Activated CD4-positive, alpha-beta T cell treated with anti-CD3 and anti-CD28 coated beads, Interleukin-2, amount 50 U/mL, for 24 hours (primary cell): ENCODE measurements around the gene MAB21L4.

Experiments used
- DNase-seq, 2 donors: peaks; one replicate each; pipeline ENCODE4 v3.0.0-alpha.2; 2020; ENCODE audit warnings: low read depth in 1 of 2, low spot score in 1 of 2

Gene MAB21L4

GRCh38 chr2:240881913-240882312 is 14.0 kb downstream of the MAB21L4 start:
- no peak for DNase-seq

- no peak for DNase-seq
Measured at GRCh38 chr2:240879105-240879504, 16.9 kb downstream of the MAB21L4 start.

DNA sequence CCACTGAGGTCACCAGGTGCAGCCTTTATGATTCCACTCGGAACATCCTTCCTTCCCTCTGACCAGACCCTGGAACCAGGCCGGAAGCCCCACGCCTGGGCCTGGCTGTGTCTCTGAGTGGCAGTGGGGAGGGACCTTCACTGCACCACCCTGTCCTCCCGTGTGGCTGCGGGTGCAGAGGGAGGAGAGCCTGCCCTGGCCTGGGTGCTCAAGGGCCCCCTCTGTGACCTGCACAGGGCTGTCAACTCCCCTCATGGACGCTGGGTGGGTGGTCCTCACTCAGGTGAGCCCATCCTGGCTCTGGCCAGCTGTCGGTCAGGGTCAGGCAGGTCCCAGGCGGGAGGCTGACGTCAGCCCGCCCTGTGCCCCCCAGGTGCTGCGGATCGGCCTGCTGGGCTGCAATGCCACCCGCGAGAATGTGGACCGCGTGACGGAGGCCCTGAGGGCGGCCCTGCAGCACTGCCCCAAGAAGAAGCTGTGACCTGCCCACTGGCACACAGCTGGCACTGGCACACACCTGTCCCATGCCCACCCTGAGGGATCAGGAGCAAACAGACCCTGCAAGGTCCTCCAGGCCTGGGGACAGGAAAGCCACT is 17.5 kb downstream of the MAB21L4 start:
- no peak for DNase-seq

DNA sequence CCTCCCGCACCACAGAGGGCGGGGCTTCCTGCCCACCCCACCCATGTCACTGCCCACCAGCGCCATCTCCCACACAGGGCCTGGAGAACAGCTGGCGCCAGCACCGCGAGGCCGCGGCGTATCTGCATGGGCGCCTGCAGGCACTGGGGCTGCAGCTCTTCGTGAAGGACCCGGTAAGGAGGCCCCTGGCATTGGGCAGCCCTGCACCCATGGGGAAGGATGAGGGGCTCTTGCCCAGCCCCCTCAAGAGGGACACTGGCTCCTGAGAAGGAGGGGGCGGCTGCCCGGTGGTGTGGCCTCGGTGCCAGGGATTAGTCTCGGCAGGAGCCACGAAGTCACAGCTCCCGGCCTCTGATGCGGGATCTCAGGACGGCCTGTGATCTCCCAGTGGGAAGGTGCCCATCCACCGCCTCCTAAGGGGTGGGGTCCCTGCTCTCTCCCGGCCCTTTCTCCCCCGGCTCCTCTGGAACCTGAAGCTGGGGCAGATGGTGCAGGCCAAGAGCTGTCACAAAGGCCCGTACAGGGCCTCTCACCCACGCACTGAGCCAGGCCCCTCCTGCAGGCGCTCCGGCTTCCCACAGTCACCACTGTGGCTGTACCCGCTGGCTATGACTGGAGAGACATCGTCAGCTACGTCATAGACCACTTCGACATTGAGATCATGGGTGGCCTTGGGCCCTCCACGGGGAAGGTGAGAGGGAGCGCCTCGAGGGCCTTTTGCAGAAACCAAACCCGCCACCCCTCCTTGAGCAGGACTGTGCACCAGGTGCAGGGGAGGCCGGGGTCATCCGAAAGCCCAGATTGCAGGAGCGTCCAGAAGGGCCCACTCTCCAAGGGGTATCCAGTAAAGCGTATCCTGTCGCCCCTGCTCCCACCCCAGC is 18.3 kb downstream of the MAB21L4 start:
- no peak for DNase-seq

DNA sequence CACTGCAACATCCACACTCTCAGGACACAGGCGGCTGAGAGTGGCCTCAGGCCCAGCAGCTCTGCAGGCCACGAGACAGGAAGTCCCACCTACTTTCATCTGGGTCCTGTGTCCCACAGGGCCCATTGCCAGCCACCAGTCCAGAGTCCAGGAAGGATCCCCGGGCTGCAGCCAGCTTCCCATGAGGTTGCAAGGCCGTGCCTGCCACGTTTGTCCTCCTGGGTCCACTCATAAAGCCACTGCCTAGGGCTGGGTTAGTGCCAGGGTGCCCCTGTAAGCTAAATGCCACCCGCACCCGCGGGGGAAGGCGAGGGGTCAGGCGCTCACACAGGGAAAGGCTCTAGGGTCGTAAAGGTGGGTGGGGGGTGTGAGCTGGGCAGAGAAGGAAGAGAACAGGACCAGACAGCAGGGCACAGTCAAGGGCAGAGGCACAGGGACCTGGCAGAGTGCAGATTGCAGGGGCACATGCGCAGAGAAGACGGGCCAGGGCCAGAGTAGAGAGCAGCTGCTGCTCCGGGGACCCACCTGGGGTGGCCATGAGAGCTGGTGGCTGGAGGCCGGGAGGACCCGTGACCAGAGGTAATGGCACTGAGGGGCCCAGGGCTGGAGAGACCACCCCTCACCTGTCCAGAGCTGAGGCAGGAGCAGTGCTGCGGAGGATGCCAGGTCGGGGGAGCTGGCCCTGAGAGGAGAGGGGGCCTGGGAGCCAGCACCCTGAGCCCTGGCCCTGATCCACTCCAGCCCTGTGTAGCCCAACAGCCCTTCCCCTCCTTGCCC is 19.3 kb downstream of the MAB21L4 start:
- no peak for DNase-seq

- no peak for DNase-seq
Measured at GRCh38 chr2:240876035-240876474, 19.9 kb downstream of the MAB21L4 start.

DNA sequence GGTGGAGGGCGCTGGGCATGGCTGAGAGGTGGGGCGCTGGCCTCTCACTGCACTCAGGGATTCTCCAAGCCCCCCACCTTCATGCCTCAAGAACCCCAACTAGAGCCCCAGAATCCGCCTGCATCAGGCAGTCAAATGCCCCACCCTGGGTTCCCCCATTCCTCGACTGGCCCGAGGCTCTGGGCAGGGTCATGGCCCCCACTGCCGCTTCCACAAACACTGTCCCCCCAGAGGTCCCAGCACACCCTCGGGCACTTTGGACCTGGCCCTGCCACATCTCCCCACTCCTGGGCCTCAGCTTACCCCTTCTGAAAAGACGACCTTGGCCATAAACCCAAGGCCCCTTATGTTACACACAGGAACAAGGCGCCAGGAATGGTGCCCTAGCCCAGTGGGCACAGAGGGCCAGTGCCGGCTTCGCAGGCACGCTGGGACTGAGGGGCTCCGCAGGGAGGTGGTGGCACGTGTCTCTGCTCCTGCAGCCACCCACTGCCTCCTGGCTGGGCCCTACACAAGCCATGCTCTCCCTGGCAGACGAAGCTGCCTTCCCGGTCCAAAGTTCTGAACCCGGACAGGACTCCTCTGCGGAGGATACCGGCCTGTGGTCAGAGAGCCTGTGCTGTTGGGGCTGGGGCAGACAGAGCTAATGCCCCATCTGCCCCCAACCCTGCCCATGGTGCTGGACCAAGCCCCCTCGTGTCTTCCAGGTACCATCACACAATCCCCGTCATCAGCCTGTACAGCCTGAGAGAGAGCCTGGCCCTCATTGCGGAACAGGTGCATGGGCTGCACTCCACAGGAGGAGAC is 20.5 kb downstream of the MAB21L4 start:
- no peak for DNase-seq

DNA sequence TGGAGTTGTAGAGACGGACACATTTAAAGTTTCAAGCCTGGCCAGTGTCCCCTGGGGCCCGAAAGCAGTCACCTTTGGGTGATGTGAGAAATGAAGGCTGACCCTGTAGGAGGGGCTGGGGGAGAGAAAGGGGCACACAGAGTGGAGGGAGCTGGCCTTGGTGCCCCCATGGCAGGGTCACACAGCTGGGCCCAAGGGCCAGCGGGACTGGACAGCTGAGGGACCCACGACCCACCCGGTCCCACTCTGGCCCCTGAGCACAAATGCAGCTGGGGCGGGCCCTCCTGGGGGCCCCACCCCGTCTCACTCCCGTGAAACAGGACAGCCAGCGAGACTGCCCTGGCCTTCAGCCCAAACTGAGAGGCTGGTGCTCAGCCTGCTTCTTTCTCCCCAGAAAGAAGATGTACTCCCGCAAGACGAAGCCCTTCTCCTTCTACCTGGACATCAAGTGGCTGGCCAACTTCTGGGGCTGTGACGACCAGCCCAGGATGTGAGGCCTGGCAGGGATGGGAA is 21.2 kb downstream of the MAB21L4 start:
- DNase-seq: no peak

DNA sequence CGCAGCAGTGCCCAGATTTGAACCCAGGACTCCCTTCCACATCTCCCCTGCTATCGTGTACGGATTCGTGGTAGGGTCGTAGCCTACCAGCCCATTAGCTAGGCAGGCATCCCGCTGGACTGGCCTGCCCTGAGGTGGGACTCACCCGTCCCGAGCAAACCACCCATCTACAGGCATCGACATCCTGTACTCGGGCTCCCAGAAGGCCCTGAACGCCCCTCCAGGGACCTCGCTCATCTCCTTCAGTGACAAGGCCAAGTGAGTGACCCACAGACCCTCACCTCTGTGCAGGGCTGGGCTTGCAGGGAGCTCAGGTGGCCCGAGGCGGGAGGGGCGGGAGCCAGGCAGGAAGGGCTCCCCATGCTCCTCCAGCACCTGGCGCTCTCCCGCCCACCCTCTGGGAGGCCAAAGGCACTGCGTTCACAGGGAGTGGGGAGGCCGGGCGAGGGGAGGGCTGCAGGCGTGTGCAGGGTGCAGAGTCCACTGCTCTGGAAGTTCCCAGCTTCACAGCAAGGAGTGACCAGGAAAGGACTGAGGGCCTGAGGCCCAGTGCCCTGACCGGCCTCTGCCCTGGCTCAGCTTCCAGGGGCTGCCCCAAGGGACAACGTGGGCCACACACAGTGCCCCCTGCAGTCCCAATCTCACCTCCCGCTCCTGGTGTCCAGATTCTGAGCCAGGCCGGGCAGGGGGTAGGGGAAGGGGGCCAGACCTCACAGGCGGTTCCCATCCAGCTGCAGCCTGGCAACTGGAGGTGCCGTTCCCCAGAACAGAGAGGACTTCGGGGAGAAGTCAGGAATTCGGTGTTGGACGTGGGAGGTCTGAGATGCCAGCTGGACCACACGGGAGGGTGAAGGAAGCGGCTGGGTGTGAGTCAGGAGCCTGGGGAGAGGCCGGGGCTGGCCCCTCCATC is 21.9 kb downstream of the MAB21L4 start:
- no peak for DNase-seq

DNA sequence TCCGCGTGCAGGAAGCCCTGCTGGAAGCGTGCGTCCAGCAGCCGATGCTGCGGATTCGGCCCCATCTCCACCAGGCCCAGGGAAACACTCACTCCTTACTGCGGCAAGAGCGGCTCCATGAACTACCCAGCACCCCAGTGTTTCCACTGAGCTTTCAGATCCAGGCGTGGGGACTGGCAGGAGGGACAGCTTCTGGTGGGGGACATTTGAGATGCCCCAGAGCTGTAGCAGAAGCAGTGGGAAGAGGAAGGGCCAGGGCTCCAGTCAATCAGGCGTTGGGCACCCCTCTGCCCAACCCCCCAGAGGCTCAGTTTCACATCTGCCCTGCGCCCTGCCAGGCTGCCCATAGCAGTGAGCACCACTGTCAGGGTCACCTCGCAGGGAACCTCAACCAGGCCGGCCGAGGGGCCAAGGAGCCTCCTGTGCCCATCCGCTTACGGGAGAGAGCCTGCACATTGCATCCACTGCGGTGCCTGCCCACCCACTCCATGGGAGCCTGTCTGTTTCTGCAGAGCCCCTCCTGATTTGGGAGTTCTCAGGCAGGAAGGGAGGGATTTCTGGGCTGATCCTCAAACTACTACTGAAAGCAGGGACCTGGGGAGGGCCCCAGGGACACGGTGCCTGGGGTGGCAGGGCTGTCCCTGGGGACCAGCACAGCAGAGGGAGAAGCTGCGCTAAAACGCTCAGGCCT is 22.7 kb downstream of the MAB21L4 start:
- no peak for DNase-seq

DNA sequence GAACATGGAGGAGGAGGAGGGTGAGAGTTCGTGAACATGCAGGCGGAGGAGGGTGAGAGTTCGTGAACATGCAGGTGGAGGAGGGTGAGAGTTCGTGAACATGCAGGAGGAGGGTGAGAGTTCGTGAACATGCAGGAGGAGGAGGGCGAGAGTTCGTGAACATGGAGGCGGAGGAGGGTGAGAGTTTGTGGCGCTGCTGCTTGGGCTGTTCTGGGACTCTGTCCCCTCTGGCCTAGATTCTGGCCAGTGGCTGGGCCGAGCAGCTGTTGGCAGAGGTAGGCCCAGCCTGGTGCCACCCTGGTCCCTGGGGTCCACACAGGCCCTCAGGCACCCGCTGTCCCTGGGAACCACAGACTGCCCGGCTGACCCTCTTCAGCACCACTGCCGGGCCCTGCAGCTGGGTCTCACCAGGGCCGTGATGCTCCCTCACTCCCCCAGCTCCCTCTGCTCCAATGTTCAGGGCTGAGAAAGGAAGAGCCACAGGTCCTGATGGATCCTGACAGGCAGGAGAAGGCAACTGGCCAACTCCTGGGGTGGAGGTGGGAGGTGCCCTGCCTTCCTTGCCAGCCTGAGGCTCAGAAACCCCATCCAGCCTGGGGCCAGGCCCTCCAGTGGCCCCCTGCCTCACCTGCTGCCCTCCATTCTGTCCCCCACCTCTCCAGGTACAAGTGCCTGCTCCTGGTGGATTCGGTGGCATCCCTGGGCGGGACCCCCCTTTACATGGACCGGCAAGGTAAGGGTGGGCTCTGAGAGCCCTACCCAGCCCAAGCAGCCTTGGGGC is 23.4 kb downstream of the MAB21L4 start:
- no peak for DNase-seq

- no peak for DNase-seq
Measured at GRCh38 chr2:240871071-240871958, 24.6 kb downstream of the MAB21L4 start.

DNA sequence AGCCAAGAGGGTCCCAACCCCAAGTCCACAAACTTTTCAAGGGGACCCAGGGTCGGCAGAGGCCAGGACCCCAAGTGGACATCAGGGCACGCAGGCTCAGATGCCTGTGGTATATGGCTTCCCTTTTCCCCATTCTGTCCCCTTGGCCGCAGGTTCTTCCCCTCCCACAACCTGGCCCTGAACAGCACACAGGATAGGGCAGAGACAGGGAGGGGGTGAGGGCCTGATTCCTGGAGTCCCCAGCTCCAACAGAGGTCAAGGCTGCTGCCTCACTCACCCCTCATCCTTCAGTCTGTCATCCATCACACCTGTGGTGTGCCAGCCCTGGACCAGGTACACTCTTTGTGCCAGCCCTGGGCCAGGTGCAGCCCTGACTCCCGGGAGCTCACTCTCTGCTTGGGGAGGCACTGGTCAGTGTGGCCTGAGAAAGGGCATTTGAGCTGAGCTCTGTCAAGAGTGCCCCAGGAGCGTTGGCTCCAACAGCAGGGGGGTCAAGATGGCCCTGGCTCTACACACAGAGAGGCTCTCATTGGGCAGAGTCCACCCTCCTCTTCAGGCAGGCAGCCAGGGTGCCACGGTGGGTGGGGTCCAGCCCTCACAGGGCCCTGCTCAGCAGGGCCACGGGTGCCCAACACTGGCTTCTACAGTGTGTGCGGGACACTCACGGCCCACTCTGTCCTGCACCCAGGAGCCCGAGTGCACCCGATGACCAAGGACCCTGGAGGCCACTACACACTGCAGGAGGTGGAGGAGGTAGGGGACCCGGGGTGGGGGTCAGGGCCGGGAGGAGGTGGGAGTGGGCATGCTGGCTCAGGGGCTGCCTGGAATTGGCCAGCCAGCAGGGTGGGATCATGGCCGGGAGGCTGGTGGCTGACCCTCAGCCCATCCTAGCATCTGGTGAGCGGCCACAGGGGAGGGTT is 25.7 kb downstream of the MAB21L4 start:
- DNase-seq: no peak

DNA sequence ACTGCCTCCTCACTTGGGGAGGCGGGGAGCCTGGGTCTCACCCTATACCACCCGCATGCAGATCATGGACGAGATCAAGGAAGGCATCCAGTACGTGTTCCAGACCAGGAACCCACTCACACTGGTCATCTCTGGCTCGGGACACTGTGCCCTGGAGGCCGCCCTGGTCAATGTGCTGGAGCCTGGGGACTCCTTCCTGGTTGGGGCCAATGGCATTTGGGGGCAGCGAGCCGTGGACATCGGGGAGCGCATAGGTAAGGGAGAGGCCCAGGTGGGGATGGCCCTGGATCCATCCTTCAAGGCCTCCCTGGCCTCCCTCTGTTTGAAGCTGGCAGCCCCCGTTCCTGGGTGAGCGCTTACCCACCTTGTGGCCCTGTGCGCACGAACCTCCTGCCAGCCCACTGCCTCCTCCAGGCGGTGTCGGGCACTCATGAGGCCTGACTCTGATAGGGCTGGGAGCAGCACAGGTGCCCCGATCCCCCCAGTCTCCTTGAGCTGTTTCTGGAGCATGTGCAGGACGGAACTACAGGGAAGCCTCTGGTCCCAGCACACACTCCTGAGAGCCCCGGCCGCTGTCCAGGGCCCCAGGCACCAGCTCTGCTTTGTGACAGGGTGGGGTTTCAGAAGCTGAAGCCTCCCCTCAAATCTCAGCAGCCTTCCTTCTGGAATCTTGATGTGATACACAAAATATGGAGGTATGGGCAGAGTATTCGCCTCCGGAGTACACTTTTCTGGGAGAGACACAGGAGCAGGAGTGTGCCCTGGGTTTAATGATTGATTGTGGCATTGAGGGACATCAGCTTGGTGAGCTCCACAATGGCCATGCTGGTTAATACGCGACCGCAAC is 26.6 kb downstream of the MAB21L4 start:
- DNase-seq: no peak

- no peak for DNase-seq
Measured at GRCh38 chr2:240868286-240869108, 27.5 kb downstream of the MAB21L4 start, which contains the start of gene AGXT. TSS of gene AGXT (plus strand) at chr2:240868824. CDS start at chr2:240868866, 42 bp downstream.
